Loucy (cell line): ENCODE data around the gene RNPC3.

Experiments
- H2AFZ ChIP-seq: fragments of 200-600 bp; sonication (generic); 2 replicates; pipeline ENCODE4 v1.6.0; 2016; ENCODE audit warnings: antibody characterized with exemption, mild to moderate bottlenecking, low read length, moderate library complexity
- H3F3A ChIP-seq: fragments of 200-600 bp; 2 replicates; pipeline ENCODE4 v1.6.0; 2016; ENCODE audit warnings: antibody characterized with exemption, low read depth, mild to moderate bottlenecking
- H3K27me3 ChIP-seq: fragments of 200-600 bp; sonication (generic); 2 replicates; pipeline ENCODE4 v1.6.1; 2014; ENCODE audit warnings: low read length, mild to moderate bottlenecking; ENCODE audit not compliant: insufficient read depth, poor library complexity, severe bottlenecking
- H3K36me3 ChIP-seq: fragments of 200-600 bp; sonication (generic); 2 replicates; pipeline ENCODE4 v1.6.1; 2016; ENCODE audit warnings: low read length; ENCODE audit not compliant: insufficient read depth
- H3K4me1 ChIP-seq: fragments of 200-600 bp; sonication (generic); 2 replicates; pipeline ENCODE4 v1.5.1; 2014; ENCODE audit warnings: low read length, mild to moderate bottlenecking; ENCODE audit not compliant: insufficient read depth, poor library complexity, severe bottlenecking
- H3K4me2 ChIP-seq: fragments of 200-600 bp; sonication (generic); 2 replicates; pipeline ENCODE4 v1.6.0; 2014; ENCODE audit warnings: antibody characterized with exemption, low read length, low read depth, mild to moderate bottlenecking; ENCODE audit not compliant: poor library complexity, severe bottlenecking
- H3K4me3 ChIP-seq: fragments of 200-600 bp; sonication (generic); 2 replicates; pipeline ENCODE4 v1.5.1; 2014; ENCODE audit warnings: low read length, mild to moderate bottlenecking, mixed read lengths; ENCODE audit not compliant: poor library complexity, severe bottlenecking
- H3K79me2 ChIP-seq: fragments of 200-600 bp; sonication (generic); 2 replicates; pipeline ENCODE4 v1.6.1; 2014; ENCODE audit warnings: low read length; ENCODE audit not compliant: insufficient read depth
- H3K9ac ChIP-seq: fragments of 200-600 bp; sonication (generic); 2 replicates; pipeline ENCODE4 v1.6.0; 2014; ENCODE audit warnings: mild to moderate bottlenecking, low read depth, low read length, moderate library complexity; ENCODE audit not compliant: poor library complexity, severe bottlenecking
- H3K9me2 ChIP-seq: fragments of 200-600 bp; sonication (generic); replicated peaks from 2 replicates; pipeline ENCODE4 v1.6.1; 2016; ENCODE audit warnings: low read depth, low read length, mixed read lengths
- H3K9me3 ChIP-seq: fragments of 200-600 bp; sonication (generic); 2 replicates; pipeline ENCODE4 v1.6.1; 2014; ENCODE audit warnings: mild to moderate bottlenecking, antibody characterized with exemption, low read length, low read depth; ENCODE audit not compliant: insufficient read depth
- H4K20me1 ChIP-seq: fragments of 200-600 bp; sonication (generic); 2 replicates; pipeline ENCODE4 v1.6.0; 2014; ENCODE audit warnings: antibody characterized with exemption, low read length, mild to moderate bottlenecking; ENCODE audit not compliant: insufficient read depth, poor library complexity, severe bottlenecking
- CTCF ChIP-seq: fragments of 200-600 bp; sonication (generic); conservative IDR thresholded peaks from 2 replicates; pipeline ENCODE4 v1.5.1; 2014; ENCODE audit warnings: mild to moderate bottlenecking, antibody characterized with exemption, low read length
- EZH2phosphoT487 ChIP-seq: fragments of 200-600 bp; IDR thresholded peaks from 2 replicates; pipeline ENCODE4 v1.6.1; 2018; ENCODE audit warnings: antibody characterized with exemption, mild to moderate bottlenecking, moderate library complexity, borderline replicate concordance

Gene RNPC3

DNA sequence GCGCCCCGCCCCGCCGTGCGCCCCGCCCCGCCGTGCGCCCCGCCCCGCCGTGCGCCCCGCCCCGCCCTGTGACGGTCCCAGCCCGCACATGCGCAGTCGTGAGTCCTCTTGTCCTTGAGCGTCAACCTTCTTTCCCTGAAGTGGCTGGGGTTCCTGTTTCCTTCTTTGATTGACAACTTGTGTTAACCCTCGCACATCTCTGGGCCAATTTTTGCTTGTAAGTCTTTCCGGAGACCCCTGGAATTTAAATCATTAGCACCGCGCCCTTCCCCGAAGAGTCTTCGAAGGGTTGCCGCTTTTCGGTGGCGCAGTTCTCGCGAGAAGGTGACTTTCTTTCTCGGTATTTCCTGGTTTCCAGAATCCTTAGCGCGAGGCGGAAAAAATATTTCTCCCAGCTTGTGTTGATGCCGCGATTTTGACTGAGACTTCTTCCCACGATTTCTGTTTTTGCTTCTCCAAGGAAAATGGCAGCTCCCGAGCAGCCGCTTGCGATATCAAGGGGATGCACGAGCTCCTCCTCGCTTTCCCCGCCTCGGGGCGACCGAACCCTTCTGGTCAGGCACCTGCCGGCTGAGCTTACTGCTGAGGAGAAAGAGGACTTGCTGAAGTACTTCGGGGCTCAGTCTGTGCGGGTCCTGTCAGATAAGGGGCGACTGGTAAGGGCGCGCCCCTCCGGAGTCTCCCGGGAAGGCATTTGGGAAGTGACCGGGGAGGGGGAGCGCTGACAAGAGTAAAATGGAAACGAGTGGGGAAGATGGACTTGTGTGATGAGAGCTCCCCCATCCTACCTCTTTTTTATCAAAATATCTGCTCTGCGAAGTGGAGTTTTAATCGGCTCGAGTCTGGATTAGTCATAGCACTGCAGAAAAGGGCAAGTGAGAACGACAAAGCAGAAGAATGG is at the start of gene RNPC3:
TSS of gene RNPC3 (plus strand) at position 93 of the 901 bp plus-strand sequence. CDS start at position 465, 372 bp downstream.
- TF ChIP-seq EZH2phosphoT487 (no peak), CTCF (peak; percentile 7; the same call in 1 of the 2 replicates)
- Histone ChIP-seq H3K4me2 (peak within 1 kb of the TSS; percentile 96), H3F3A (no peaks in the 10 kb centered on the region), H2AFZ (peak within 1 kb of the TSS; percentile 92), H3K4me3 (peak within 1 kb of the TSS; percentile 95), H3K36me3 (no peaks in the 10 kb centered on the region), H3K9ac (peak within 1 kb of the TSS; percentile 91), H3K9me2 (no peaks in the 10 kb centered on the region), H4K20me1 (peaks cover 41% of the 10 kb centered on the region), H3K9me3 (no peaks in the 10 kb centered on the region), H3K4me1 (peaks cover 31% of the 10 kb centered on the region), H3K79me2 (peaks cover 46% of the 10 kb centered on the region), H3K27me3 (no peaks in the 10 kb centered on the region)

DNA sequence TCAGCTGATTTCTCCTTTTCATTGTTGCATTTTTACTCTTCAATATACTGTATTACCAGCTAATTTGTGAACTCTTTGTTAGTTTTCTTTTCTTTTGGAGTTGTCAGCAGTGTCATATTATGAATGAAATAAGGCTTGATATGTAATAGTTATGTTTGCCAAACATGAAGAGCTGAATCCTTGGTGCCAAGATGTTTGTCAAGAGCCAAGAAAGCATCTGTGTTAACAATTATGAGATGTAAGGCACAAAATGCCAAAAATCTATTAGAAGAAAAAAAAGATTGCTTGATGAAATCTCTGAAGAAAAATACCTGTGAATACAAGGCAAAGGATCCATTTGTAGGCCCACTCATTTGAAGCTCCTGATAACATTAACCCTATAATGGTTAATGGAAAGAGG is 48.4 kb upstream of the RNPC3 start:
- Histone ChIP-seq H3K4me1 (no peaks in the 10 kb centered on the region), H3K79me2 (no peaks in the 10 kb centered on the region), H4K20me1 (no peaks in the 10 kb centered on the region), H3K9me2 (no peaks in the 10 kb centered on the region), H3K27me3 (no peaks in the 10 kb centered on the region), H3F3A (no peaks in the 10 kb centered on the region), H3K36me3 (no peaks in the 10 kb centered on the region), H3K4me3 (no peak overlapping the region), H3K9me3 (no peaks in the 10 kb centered on the region), H2AFZ (no peak overlapping the region), H3K9ac (no peak overlapping the region), H3K4me2 (no peak overlapping the region)
- TF ChIP-seq EZH2phosphoT487 (no peak), CTCF (no peak)

- no peaks in the 10 kb centered on the region for H3K4me1 ChIP-seq
- no peaks in the 10 kb centered on the region for H3K27me3 ChIP-seq
- H4K20me1 ChIP-seq, result no peaks in the 10 kb centered on the region
- H3K4me2 ChIP-seq, result no peak overlapping the region
- H3K79me2 ChIP-seq, result no peaks in the 10 kb centered on the region
- H3K9me2 ChIP-seq, result no peaks in the 10 kb centered on the region
- H3K36me3 ChIP-seq, result no peaks in the 10 kb centered on the region
- H3K4me3 ChIP-seq, result no peak overlapping the region
- no peak overlapping the region for H2AFZ ChIP-seq
- TF ChIP-seq CTCF (no peak), EZH2phosphoT487 (no peak)
- H3K9ac ChIP-seq, result no peak overlapping the region
- no peaks in the 10 kb centered on the region for H3K9me3 ChIP-seq
- H3F3A ChIP-seq, result no peaks in the 10 kb centered on the region
These were observed 35.6 kb upstream of the RNPC3 start for GRCh38 chr1:103489935-103490334.
